ENCODE data around the gene CA10.
A peak's percentile ranks its signal among the peaks of the same experiment; 100 is the strongest.

Gene CA10

DNA sequence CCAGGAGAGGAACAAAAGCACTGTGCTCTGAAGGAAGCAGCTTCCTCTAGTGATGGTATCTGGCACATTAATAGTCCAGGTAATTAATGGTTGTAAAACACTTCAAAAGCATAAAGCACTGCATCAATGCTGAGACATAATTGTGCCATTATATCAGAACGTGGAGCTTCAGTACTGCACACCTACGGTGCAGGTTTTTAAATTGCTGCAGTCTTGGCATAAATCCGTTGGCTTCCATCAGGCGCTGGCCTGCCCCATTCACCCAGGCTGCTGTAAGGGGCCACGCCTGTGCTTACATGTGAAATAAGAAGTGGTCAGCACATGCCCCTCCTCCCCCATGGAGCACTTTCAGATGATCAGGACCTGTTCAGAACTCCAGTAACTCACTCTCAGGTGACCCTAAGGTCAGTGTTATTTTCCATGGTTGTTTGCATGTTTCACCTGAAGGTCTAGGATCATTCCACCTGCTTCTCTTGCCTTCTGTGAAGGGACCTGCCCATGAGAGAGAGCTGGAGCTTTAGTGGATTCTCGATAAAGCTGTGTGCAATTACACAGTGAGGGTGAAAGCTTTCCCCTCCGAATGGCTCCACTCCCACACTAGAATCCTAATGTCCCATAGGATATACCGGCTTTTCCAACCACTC lies 345.3 kb downstream of the CA10 start:
- no peak for DNase-seq

- no peak for DNase-seq
Measured at GRCh38 chr17:51807460-51807859, 351.1 kb downstream of the CA10 start.

GRCh38 chr17:51805765-51806164 lies 352.7 kb downstream of the CA10 start:
- no peak for DNase-seq

- no peak for DNase-seq
Measured at GRCh38 chr17:51805185-51805584, 353.3 kb downstream of the CA10 start.

DNA sequence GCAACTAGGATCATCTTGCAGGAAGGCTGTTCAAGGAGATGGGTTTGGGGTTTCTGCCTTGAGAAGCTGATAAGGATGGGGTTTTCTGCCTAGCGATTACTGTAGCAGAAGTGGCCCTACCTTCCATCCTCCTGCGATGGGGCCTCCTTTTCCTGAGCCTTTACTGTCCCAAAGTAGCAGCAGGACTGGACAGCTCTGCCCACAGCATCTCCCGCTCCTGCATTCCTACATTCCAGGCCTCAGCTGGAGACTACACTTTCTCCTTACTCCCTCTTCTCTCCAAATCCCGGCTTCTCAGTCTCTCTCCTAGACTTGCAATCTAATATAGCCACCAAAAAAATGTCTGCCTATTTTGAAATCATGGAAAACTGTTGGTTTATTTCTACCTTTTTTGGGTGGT lies 355.4 kb downstream of the CA10 start:
- no peak for DNase-seq

DNA sequence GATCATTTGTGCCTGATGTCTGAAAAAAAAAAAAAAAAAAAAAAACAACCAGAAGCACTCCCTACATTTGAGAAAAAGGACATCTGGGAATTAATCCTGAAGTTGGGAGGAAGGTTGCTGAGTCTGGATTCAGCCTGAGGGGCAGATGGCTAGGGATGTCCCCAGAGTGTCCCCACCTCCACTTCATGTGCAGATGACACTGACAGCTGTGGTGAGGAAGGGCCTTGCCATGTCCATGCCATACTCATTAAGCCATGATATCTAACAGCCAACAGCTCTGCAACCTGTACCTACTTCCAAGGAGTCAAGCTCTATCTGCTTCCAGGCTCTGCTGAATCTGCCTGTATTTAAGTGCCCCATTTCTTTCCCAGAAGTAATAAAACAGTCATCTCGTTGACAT lies 356.0 kb downstream of the CA10 start:
- DNase-seq = no peak

GRCh38 chr17:51801626-51802025 lies 356.9 kb downstream of the CA10 start:
- no peak for DNase-seq

DNA sequence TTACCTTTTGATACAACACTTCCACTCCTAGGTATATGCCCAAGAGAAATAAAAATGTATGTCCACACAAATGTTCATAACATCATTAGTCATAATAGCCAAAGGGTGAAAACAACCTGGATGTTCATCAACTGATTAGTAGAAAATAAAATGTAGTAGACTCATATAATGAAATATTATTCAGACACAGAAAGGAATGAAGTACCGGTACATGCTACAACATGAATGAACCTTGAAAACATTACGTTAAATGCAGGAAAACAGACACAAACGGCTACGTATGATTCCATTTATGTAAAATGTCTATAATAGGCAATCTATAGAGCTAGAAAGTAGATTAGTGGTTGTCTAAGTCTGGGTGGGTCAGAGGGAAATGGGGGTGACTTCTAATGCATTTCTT lies 358.5 kb downstream of the CA10 start:
- DNase-seq = no peak

DNA sequence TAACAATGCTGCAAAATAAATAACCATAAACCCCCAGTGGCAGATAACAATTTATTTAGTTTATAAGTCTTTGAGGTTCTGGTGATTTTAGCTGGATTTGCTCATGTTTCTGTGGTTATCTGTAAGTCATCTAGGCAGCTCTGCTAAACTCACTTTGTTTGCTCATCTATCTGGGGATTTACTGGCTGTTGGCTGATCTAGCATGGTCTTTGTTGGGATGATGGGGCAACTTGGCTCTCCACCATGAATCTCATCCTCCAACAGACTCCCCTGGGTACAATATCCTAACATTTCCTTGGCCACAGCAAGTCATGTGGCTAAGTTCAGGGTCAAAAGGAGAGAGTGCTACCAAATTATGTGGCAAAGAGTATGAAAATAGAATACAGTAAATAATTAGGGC lies 359.3 kb downstream of the CA10 start:
- no peak for DNase-seq

- no peak for DNase-seq
Measured at GRCh38 chr17:51797150-51797549, 361.4 kb downstream of the CA10 start.

DNA sequence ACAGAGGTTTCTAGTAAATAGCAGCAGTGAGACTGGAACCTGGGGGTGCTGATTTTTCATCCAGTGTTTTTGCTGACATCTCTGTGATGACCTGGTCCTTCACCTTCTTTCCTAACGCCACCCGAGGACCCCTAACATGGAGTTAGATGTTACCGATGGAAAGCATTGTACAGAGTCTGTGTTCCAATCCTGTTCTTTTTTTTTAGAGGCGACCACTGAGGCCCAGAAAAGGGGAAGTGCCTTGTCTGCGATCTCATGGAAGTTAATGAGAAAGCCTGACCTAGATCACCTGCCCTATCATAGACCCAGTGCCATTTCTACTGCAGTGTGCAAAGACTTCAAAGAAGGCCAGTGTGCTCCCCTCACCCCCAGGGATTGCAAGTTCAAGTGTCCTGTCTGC lies 362.5 kb downstream of the CA10 start:
- DNase-seq = no peak

- DNase-seq = no peak
Measured at GRCh38 chr17:51795401-51795800, 363.1 kb downstream of the CA10 start.

- DNase-seq = no peak
Measured at GRCh38 chr17:51794466-51794865, 364.0 kb downstream of the CA10 start.

- no peak for DNase-seq
Measured at GRCh38 chr17:51793686-51794085, 364.8 kb downstream of the CA10 start.

GRCh38 chr17:51778842-51779241 lies 379.7 kb downstream of the CA10 start:
- no peak for DNase-seq

- DNase-seq = no peak
Measured at GRCh38 chr17:51770027-51770759, 388.3 kb downstream of the CA10 start.

DNA sequence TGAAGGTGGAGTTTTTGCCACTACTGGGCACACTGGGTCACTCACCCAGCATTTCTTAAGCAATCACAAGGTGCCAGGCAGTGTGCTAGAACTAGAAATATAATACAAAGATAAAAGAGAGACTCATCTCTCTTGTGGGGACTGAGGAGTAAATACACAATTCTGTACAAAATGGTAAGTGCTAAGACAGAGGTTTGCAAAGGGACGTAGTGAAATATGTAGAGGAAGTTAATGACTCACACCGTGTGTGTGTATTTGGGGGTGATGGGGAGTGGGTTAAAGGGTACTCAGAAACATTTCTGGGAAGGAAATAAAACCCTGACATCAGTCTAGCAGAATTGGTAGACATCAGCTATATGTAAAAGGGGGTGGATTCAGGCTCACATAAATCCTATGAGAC lies 389.3 kb downstream of the CA10 start:
- DNase-seq = no peak

- DNase-seq = no peak
Measured at GRCh38 chr17:51768706-51769105, 389.8 kb downstream of the CA10 start.

- DNase-seq = no peak
Measured at GRCh38 chr17:51767287-51767686, 391.2 kb downstream of the CA10 start.

GRCh38 chr17:51765282-51766135 lies 393.0 kb downstream of the CA10 start:
- no peak for DNase-seq

DNA sequence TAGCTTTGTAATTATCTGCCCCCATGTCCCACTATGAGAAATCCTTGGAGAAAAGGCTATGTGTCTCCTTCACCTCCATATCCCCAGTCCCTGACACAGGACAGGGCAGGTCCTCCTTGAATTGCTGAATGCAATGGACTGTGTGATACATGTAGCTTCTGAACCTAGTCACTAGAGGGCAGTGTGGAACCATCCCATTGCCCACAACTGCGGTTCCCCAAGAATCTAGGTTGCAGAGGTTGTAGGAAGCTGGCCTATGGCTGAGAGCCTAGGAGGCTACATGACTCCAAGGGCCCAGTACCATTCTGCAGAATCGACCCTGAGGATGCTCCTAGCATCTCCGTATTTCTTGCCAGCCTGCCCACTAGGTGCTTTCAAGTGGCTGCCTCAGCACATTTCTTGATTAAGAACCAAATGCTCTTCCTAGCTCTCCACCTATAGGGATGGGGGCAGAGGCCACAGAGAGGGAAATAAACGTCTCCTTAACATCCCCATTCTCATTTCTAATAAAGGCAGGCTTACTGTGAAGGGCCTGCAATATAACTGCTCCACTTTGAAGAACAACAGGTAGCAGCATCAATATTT lies 394.0 kb downstream of the CA10 start:
- DNase-seq = peak; percentile 50

- no peak for DNase-seq
Measured at GRCh38 chr17:51763058-51763457, 395.5 kb downstream of the CA10 start.

GRCh38 chr17:51761105-51761504 lies 397.4 kb downstream of the CA10 start:
- no peak for DNase-seq

- DNase-seq = no peak
Measured at GRCh38 chr17:51759260-51759659, 399.3 kb downstream of the CA10 start.

Data from fibroblast of skin of right quadriceps (primary cell).